Measurements from ENCODE around the gene CCDC167.
"Not testable (repeated sequence)": the region's sequence is repeated elsewhere in the genome, so short reads cannot be mapped to it uniquely, and the experiment has no call there.

Gene CCDC167

GRCh38 chr6:37506479-37506878, 6.8 kb upstream of the CCDC167 start:
- DNase-seq (ENCODE audit: low read depth in 2 of 2), result no peak
- H3K4me3 ChIP-seq (replicated peaks in 1 of 2; ENCODE audit: low read depth in 2 of 2, low read length in 2 of 2), result no peak overlapping the region
- no peak for TF ChIP-seq CTCF (IDR thresholded peaks at IDR 0.05; ENCODE audit: low read depth, low read length)

- DNase-seq (ENCODE audit: low read depth in 2 of 2), result no peak
- no peak overlapping the region for H3K4me3 ChIP-seq (replicated peaks in 1 of 2; ENCODE audit: low read depth in 2 of 2, low read length in 2 of 2)
- TF ChIP-seq CTCF (IDR thresholded peaks at IDR 0.05; ENCODE audit: low read depth, low read length), result no peak
Measured at GRCh38 chr6:37504024-37504423, 4.3 kb upstream of the CCDC167 start.

GRCh38 chr6:37503309-37503965, 3.7 kb upstream of the CCDC167 start:
- no peak for DNase-seq (ENCODE audit: low read depth in 2 of 2)
- TF ChIP-seq CTCF (IDR thresholded peaks at IDR 0.05; ENCODE audit: low read depth, low read length), result no peak
- no peak overlapping the region for H3K4me3 ChIP-seq (replicated peaks in 1 of 2; ENCODE audit: low read depth in 2 of 2, low read length in 2 of 2)

GRCh38 chr6:37502703-37503291, 3.1 kb upstream of the CCDC167 start:
- no peak for TF ChIP-seq CTCF (IDR thresholded peaks at IDR 0.05; ENCODE audit: low read depth, low read length)
- no peak for DNase-seq (ENCODE audit: low read depth in 2 of 2)
- H3K4me3 ChIP-seq (replicated peaks in 1 of 2; ENCODE audit: low read depth in 2 of 2, low read length in 2 of 2), result no peak overlapping the region

- H3K4me3 ChIP-seq (replicated peaks in 1 of 2; ENCODE audit: low read depth in 2 of 2, low read length in 2 of 2), result no peak overlapping the region
- DNase-seq (ENCODE audit: low read depth in 2 of 2), result no peak
- TF ChIP-seq CTCF (IDR thresholded peaks at IDR 0.05; ENCODE audit: low read depth, low read length), result no peak
Measured at GRCh38 chr6:37501632-37502491, 2.2 kb upstream of the CCDC167 start.

GRCh38 chr6:37500904-37501303, 1.2 kb upstream of the CCDC167 start:
- DNase-seq (ENCODE audit: low read depth in 2 of 2); H3K4me3 ChIP-seq (replicated peaks in 1 of 2; ENCODE audit: low read depth in 2 of 2, low read length in 2 of 2): not testable (repeated sequence)

- TF ChIP-seq CTCF (IDR thresholded peaks at IDR 0.05; ENCODE audit: low read depth, low read length), result no peak
- H3K4me3 ChIP-seq (replicated peaks in 1 of 2; ENCODE audit: low read depth in 2 of 2, low read length in 2 of 2), result peak overlapping the region in 1 of 2 donors; percentile 77
Measured at GRCh38 chr6:37500294-37500608, 558 bp upstream of the CCDC167 start.

More at GRCh38 chr6:37500294-37500608, 558 bp upstream of the CCDC167 start:
- no peak for DNase-seq (ENCODE audit: low read depth in 2 of 2)

Data from cardiac fibroblast (primary cell).